Endometrial microvascular endothelial cells (primary cell): ENCODE measurements around the gene KRTAP5-5. TPM values are rescaled to one million over a fixed set of nuclear protein-coding genes. Genes with fewer than 3 reads are reported as not detected.
"Not testable (repeated sequence)": the region's sequence is repeated elsewhere in the genome, so short reads cannot be mapped to it uniquely, and the experiment has no call there.

Experiments used
- in situ Hi-C: cut with HindIII; loops from 2 replicates; pipeline ENCODE4 v1.10.0; 2017; ENCODE audit warnings: low sequenced_read_pairs, low pct_unique_long_range_greater_than_20kb; ENCODE audit errors: inconsistent ontology term
- total RNA-seq: library from RNA; depleted of rRNA; stranded (reverse); fragments of >200 nt; gene quantifications from one replicate; pipeline ENCODE4 v1.2.3, GENCODE V29; 2015; ENCODE audit errors: inconsistent ontology term

The KRTAP5-5 gene
- total RNA-seq, 1 donor from 2014 or later: not detected

GRCh38 chr11:1638344-1638743 is 8.8 kb downstream of the KRTAP5-5 start:
- in situ Hi-C loops: no loop called here

- in situ Hi-C loops: no loop called here
These were observed 9.6 kb downstream of the KRTAP5-5 start for GRCh38 chr11:1639102-1639620.

GRCh38 chr11:1639666-1640065 is 10.1 kb downstream of the KRTAP5-5 start:
- in situ Hi-C loops: no loop called here

GRCh38 chr11:1640076-1640946 is 10.7 kb downstream of the KRTAP5-5 start:
- in situ Hi-C loops: no loop called here

GRCh38 chr11:1641096-1641495 is 11.5 kb downstream of the KRTAP5-5 start:
- in situ Hi-C loops: no loop called here

GRCh38 chr11:1642288-1643145 is 12.9 kb downstream of the KRTAP5-5 start:
- in situ Hi-C loops: no loop called here

GRCh38 chr11:1643146-1643690 is 13.6 kb downstream of the KRTAP5-5 start:
- in situ Hi-C loops: no loop called here

- in situ Hi-C loops: no loop called here
These were observed 15.2 kb downstream of the KRTAP5-5 start for GRCh38 chr11:1644601-1645356.

GRCh38 chr11:1645357-1645821 is 15.8 kb downstream of the KRTAP5-5 start:
- in situ Hi-C loops: no loop called here

GRCh38 chr11:1646540-1646939 is 17.0 kb downstream of the KRTAP5-5 start:
- in situ Hi-C loops: not testable (repeated sequence)

GRCh38 chr11:1647901-1648652 is 18.5 kb downstream of the KRTAP5-5 start:
- in situ Hi-C loops: no loop called here

- in situ Hi-C loops: no loop called here
These were observed 19.3 kb downstream of the KRTAP5-5 start for GRCh38 chr11:1648653-1649420.

GRCh38 chr11:1650034-1650917 is 20.7 kb downstream of the KRTAP5-5 start:
- in situ Hi-C loops: no loop called here

- in situ Hi-C loops: no loop called here
These were observed 21.3 kb downstream of the KRTAP5-5 start for GRCh38 chr11:1650918-1651262.

GRCh38 chr11:1651411-1651980 is 21.9 kb downstream of the KRTAP5-5 start:
- in situ Hi-C loops: no loop called here

GRCh38 chr11:1652026-1652425 is 22.5 kb downstream of the KRTAP5-5 start:
- in situ Hi-C loops: no loop called here
